AG09319 (cell line): ENCODE data around the gene MVB12B.
"Not testable (repeated sequence)": the region's sequence is repeated elsewhere in the genome, so short reads cannot be mapped to it uniquely, and the experiment has no call there.

ENCODE experiments used
- DNase-seq: peaks from one replicate; pipeline ENCODE4 v3.0.0-alpha.2; 2010; ENCODE audit warnings: low read depth; ENCODE audit errors: extremely low read depth
- TF ChIP-seq, protein P1 (sequence below): IDR thresholded peaks from 2 replicates; pipeline ENCODE4 v1.5.1; 2011; ENCODE audit warnings: low read depth, mild to moderate bottlenecking, inconsistent platforms, low read length, moderate library complexity

The MVB12B gene

DNA sequence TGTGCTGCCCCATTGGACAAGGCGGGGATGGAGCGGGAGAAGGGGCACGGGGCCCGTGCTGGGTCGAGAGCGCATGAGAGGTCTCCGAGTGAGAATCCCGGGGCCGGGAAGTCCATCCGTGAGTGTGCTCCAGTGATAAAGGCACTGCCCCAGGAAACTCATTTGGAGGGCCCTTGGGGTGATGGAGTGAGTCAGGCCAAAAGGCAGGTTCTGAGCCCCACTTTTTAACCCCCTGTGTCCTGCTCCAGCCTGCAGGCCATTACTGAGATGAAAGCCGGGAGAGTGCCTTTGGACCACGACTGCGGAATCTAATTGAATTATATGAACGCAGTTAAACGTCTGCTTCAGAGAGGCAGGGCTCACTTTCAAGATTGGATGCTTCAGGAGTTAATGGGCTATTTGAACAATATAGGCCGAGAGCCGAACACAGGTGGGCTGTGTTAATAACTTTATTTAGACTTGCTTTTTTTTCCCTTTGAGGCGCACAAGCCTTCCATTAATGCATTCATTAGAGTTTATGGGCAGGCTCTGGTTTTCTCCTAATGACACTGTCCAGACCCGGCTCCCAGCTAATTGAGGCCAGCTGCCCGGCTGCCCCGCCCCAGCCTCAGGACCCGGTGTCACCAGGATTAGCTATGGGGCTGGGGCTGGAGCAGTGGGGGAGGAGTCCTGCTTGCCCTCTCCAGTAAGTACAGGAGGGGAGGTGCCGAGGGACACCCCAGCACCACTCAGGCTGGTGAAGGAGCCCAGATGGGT lies 208.0 kb downstream of the MVB12B start:
- no peak for DNase-seq
- TF ChIP-seq, protein P1, sequence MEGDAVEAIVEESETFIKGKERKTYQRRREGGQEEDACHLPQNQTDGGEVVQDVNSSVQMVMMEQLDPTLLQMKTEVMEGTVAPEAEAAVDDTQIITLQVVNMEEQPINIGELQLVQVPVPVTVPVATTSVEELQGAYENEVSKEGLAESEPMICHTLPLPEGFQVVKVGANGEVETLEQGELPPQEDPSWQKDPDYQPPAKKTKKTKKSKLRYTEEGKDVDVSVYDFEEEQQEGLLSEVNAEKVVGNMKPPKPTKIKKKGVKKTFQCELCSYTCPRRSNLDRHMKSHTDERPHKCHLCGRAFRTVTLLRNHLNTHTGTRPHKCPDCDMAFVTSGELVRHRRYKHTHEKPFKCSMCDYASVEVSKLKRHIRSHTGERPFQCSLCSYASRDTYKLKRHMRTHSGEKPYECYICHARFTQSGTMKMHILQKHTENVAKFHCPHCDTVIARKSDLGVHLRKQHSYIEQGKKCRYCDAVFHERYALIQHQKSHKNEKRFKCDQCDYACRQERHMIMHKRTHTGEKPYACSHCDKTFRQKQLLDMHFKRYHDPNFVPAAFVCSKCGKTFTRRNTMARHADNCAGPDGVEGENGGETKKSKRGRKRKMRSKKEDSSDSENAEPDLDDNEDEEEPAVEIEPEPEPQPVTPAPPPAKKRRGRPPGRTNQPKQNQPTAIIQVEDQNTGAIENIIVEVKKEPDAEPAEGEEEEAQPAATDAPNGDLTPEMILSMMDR, result no peak

DNA sequence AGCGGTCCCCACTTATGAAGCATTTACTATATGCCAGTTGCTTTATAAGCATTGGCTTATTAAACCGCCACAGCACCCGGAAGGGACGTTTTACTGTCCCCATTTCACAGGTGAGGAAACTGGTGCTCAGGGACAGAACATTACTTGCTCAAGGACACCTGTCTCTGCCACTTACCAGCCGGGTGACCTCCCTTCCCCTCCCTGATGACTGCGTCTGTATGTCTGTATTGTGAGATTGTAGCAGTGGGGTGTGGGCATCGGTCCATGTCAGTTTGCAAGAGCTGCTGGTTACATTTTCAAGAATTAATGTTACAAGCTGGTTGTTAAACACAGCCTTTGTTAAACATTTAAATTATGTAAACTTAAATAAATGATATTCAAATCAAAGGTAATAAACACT lies 209.5 kb downstream of the MVB12B start:
- TF ChIP-seq, protein P1, result no peak

DNA sequence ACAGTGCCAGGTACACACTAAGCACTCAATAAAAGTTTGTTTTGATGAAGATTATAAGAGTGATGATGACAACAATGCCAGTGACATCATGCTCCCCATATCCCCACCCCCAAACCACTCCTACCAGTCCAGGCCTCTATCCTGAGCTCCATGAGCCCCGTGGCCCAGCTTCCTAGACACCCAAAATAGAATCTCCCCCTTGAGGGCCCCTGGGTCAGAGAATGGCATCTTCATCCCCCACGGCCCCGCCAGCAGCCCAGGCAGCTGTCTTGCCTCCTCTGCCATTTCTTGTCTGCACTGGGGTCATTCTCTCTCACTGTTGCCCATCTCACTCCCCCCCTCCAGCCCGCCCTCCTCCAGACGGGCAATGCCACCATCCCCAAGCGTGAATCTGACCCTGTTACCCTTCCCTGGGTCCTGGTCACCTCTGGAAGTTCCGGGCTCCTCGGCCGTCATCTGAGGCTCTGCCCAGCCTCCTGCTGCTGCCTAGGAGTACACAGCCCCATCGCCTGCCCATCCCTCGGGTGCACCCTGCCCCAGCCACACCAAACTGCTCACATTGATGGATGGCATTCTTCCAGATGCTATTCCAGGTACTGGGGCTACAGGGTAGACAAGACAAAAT lies 210.3 kb downstream of the MVB12B start:
- no peak for DNase-seq
- TF ChIP-seq, protein P1, result no peak

More for the DNA sequence above, 209.5 kb downstream of the MVB12B start:
- DNase-seq, result no peak

DNA sequence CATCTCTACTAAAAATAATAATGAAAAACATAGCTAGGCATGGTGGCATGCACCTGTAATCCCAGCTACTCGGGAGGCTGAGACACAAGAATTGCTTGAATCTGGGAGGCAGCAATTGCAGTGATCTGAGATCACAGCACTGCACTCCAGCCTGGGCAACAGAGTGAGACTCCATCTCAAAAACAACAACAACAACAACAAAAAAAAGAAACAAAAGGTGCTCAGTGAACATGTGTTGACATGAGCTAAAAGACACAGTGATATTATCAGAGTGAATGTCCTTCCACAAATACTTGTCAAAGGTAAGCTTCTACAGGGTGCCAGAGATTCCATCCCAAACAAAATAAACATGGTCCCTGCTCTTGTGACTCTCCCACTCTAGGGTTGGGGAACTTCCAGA lies 211.9 kb downstream of the MVB12B start:
- TF ChIP-seq, protein P1, result no peak
- DNase-seq, result no peak

DNA sequence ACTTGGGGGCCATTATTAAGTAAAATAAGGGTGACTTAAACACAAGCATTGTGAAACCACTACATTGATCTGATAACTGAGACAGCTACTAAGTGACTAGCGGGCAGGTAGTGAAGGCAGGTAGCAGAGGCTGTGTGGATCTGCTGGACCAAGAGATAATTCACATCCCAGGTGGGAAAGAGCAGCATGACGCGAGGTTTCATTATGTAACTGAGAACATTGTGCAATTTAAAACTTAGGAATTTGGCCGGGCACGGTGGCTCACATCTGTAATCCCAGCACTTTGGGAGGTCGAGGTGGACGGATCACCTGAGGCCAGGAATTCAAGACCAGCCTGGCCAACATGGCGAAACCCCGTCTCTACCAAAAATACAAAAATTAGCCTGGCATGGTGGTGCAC lies 213.8 kb downstream of the MVB12B start:
- DNase-seq, result not testable (repeated sequence)

DNA sequence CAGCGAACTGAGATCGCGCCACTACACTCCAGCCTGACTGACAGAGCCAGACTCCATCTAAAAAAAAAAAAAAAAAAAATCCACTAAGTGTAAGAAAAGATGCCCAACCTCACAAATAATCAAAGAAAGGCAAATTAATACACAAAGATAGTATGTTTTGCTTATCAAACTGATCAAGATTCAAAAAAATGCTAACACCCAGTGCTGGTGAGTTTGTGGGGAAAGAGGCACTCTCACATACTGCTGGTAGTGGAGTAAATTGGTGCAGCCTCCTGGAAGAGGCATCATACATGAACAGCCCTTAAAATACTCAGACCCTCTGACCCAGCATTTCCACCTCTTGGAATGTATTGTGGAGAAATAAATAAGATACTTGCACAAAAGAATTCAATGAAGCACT lies 216.9 kb downstream of the MVB12B start:
- TF ChIP-seq, protein P1, result no peak
- DNase-seq, result no peak

DNA sequence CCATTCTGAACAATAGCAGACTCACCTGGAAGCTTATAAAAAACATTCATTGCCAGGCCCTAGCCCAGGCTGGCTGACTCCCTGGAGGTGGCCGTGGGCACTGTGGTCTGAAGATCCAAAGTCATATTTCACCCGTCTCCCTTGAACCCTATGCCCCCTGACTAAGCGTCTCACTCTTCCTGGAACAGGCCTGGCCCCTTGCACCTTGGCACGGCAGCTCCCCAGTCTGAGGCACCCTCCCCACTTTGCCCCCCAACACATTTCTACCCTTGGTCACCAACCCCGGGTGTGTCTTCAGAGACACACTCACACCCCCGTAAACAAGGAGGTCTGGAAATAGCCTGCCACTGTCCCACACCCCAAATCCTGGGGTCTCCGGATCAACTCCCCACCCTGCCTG lies 218.5 kb downstream of the MVB12B start:
- TF ChIP-seq, protein P1, result no peak
- DNase-seq, result no peak

DNA sequence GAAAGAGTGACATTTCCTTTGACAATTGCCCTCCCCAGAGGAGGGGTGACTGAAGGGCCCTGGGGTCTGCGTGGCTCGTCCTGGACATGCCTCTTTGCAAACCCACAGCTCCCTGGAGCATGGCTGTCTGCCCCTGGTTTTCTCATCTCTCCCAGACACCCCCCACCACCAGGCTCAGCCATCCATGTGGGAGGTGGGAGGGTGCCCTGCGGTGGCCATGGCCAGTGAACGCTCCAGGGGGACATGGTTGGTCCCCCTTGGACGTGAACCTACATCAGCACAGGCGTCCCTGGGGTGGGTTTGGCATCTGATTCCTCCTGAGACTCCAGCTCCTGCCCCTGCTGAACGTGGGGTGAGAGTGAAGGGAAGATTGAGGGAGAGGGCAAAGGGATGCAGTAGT lies 219.4 kb downstream of the MVB12B start:
- TF ChIP-seq, protein P1, result no peak
- no peak for DNase-seq
